Posterior vena cava (tissue), 2 donors: ENCODE data around the gene MANF. TPM values are rescaled to one million over a fixed set of nuclear protein-coding genes. Genes with fewer than 3 reads are reported as not detected.

Experiments
- DNase-seq: peaks from one replicate; pipeline ENCODE4 v3.0.0-alpha.2; 2020; ENCODE audit warnings: low spot score
- intact Hi-C, 2 donors: fragments of 100-400 bp; cut with DNase I; formaldehyde crosslinking; loops; one replicate each; pipeline versions ENCODE4 v1.14.1 to v1.14.2; 2022 to 2023
- long read RNA-seq, 2 donors: library from polyadenylated mRNA; unstranded; transcript quantifications; one replicate each; pipeline ENCODE4 v2.0.0, GENCODE V29; 2020 to 2021
- total RNA-seq, 2 donors: library from RNA; stranded (reverse); fragmentation: NEBNext Ultra II Directional; extraction: Animal tissue kit (Norgen Biotek cat#: 25700); gene quantifications; one replicate each; pipeline ENCODE4 v1.2.1, GENCODE V29; 2021
- donor health status: DM: yes; HTN: yes; CAD: no.
- donor health status: DM: yes; HTN: yes; CAD: no.

MANF gene
- total RNA-seq: 10 to 100 TPM; 72.6 to 79.2 TPM
- long read RNA-seq, donor 1, partial matches to known transcripts: 0 of 3 reads
- long read RNA-seq, donor 1, other reads (novel, unspliced or antisense): 0 of 3 reads
- long read RNA-seq, donor 2, transcript MANF-204 (4 exons, 1,153 nt): major isoform, 7 of 7 reads
- long read RNA-seq, donor 2, partial matches to known transcripts: 0 of 7 reads
- long read RNA-seq, donor 2, other reads (novel, unspliced or antisense): 0 of 7 reads

DNA sequence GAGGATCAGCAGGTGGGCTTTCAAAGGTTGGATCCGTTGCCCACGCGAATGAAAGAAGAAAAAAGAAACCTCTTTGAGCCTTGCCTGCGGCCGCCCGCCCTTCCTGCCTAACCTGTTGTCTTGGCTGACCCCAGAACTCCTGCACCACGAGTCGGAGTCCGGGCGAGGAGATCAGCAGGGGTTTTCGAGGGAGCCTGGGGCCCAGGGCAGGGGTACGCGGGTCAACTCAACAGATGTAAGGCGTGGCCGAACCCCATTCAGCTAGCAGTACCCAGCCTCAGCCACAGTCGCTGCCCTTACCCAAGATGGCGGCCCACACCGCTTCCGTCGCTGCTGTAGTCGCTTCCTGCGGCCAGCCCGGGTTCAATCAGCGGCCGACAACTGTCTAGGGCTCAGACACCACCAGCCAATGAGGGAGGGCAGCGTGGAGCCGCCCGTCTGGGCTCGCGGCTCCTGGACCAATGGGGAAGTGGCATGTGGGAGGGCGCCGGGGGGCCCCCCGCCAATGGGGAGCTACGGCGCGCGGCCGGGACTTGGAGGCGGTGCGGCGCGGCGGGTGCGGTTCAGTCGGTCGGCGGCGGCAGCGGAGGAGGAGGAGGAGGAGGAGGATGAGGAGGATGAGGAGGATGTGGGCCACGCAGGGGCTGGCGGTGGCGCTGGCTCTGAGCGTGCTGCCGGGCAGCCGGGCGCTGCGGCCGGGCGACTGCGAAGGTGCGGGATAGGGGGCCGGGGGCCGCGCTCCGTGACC lies at the start of gene MANF:
MANF (plus strand) TSS at position 566 of the 748 bp plus-strand sequence; CDS start at position 618, 52 bp downstream.
- peak; percentile 99 for DNase-seq
- intact Hi-C loops: loop anchor here in 1 of 2 donors (5.0 kb wide), 1 partner anchor 768 kb away; the partner anchor contains the start of gene MAPKAPK3

DNA sequence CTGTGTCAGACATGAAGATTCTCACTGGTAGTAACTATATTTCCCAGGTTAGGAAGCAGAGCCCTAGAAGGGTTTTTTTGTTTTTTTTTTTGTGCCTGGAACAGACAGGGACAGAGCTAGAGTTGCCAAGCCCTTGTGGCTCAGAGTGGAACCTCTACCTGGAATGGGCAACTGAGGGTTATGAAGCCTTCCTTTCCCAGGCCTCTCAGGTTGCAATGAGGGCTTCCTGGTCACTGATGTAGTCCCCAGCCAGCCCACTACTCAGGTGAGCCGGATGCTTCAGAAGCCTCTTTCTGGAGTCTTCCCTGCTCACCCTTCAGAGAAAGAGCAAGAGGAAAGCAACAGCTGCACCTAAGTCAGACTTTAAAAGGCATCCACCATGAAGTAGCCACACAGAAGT lies 48.8 kb upstream of the MANF start:
- intact Hi-C loops: no loop called here
- DNase-seq: no peak

DNA sequence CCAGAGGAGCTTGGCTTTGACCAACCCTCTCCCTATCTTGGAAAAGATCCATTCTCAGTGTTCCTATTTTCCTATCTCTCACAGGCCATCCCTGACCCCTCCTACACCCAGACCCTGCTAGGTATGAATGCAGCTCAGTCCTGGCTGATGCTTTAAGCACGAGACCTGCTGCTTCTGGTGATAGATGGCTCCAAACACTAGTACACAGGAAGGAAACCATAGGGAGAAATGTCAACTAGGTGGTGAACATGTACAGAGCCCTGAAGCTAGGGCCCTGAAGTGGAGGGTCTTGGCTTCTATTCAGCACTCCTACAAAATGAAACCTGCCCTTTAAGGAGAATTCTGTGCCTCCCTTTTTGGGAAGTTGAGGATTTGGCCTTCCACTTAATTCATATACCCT lies 47.4 kb upstream of the MANF start:
- DNase-seq: no peak
- intact Hi-C loops: no loop called here

DNA sequence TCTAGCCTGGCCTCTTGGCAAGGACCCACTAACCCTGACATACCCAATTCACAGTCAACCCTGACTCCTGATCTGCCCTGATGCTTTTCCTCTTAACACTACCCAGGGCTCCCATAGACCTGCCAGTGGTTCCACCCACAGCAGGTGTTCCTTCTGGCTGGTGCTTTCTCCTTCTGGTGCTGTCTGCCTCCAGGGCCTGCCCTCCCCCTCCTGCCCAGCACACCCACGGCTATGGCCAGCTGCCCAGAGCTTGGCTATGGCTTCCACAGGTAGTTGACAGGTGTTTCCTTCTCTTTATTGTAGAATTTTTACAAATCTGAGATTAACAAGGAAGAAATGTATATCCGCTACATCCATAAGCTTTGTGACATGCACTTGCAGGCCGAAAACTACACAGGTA lies 46.5 kb upstream of the MANF start:
- intact Hi-C loops: no loop called here
- DNase-seq: no peak

DNA sequence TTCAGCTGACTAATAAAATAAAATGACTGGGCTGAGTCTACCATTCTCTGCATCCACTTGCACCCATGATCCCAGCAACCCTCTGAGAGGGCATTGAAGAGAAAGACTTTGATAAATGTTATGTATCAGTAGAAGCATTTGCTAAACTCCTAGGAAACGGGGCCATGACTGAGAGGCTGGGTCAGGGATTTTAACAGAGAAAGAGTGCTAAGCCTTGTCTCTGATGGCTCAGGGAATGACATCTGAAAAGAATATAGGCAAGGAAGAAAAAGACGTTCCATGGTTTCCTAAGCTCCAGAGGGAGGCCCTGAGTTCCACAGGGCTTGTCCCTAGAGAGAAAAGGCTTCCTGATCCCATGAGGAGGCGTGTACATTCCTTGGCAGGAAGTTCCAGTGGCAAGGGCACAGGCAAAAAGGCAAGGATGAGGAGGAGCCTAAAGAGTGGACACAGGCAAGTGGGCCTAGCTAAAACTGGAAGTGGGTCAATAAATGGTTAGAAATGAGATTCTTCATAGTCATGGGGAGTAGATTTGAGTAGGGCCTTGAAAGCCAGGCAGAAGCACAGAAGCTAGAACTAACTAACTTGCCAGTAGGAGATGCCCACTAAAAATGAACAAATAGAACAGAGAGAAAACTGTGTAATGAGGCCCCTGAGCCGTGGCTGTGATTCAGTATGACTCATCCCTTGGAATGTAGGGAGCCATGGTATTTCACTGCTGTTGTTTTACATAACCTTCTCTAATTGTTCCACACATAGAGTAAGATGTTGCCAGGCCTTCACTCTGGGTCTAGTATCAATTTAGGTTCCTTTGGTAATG lies 44.9 kb upstream of the MANF start:
- intact Hi-C loops: no loop called here
- no peak for DNase-seq

DNA sequence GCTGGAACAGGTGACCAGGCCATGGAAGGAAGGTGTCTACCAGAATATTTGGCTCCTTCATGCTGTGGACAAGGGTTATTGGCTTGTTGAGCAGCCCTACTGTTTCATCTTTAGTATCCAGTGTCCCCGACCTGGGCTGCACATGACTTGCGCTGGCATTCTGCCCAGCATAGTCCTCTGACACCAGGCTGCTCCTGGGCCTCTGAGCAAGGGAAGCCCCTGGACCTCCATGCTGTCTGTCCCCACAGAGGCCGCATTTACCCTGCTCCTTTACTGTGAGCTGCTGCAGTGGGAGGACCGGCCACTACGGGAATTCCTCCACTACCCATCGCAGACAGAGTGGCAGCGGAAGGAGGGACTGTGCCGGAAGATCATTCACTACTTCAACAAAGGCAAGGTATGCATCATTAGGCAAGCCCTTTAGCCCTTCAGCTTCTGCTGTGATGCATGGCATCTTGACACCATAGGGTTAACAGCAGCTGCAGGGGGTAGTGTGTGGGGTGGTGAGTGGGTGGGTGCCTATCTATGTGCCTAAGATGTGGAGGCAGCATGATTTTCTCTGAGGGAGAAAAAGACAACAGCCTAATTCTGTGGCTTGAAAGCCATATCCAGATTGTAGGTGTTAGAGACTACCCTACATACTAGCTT lies 44.0 kb upstream of the MANF start:
- intact Hi-C loops: no loop called here
- no peak for DNase-seq

DNA sequence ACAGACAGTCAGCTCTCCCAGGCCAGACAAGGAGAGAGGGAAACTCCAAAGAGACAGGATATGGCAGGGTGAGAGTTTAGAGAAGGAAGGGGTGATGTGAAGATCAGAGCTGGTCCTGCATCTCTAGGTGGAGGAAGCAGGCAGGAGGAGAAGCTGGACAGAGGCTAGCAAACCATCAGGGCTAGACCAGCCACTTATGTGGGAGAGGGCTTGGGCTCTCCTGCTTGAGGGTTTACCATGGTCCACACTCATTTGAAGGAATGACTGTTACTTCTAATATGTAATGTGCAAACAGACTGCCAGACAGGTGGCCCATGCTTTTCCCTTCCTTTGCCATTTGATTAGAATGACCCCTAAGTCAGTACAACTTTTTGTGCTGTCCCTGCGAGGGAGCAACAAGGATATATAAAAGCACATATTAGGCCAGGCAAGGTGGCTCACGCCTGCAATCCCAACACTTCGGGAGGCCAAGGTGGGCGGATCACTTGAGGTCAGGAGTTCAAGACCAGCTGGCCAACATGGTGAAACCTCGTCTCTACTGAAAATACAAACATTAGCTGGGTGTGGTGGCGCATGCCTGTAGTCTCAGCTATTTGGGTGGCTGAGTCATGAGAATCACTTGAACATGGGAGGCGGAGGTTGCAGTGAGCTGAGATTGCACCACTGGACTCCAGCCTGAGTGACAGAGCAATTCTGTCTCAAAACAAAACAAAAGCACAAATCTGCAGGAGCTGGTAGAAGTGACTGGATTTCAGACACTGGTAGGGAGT lies 41.0 kb upstream of the MANF start:
- intact Hi-C loops: no loop called here
- DNase-seq: no peak

DNA sequence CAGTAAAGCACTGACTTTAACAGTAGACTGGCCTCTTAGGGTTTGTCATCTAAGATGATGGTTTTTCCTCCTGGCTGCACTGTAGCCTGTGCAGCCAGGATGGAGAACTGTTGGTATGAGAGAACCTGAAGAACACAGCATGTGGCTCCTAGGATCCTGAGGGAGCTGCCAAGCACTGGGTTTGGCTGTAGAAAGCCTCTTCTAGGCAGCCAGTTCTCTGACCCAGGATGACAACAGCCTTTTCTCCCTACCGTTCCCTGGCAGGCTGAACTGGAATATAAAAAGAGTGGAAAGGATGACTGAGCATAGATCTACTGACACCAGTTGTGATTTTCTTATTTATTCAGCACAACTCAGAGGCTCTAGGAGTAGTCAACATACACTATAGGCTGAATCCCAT lies 34.3 kb upstream of the MANF start:
- DNase-seq: no peak
- intact Hi-C loops: no loop called here

DNA sequence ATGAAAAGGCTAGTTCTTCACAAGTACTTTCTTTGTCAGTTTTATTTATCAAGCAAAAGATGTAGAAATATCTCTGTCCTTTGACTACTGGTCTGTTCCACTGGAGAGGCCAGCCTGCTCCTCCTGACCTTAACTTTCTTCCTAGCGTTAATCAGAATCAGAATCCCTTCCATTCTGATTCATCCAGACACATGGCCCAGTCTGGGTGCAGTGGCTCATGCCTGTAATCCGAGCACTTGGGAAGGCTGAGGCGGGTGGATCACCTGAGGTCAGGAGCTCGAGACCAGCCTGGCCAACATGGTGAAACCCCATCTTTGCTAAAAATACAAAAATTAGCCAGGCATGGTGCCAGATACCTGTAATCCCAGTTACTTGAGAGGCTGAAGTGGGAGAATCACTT lies 32.0 kb upstream of the MANF start:
- DNase-seq: no peak
- intact Hi-C loops: no loop called here

DNA sequence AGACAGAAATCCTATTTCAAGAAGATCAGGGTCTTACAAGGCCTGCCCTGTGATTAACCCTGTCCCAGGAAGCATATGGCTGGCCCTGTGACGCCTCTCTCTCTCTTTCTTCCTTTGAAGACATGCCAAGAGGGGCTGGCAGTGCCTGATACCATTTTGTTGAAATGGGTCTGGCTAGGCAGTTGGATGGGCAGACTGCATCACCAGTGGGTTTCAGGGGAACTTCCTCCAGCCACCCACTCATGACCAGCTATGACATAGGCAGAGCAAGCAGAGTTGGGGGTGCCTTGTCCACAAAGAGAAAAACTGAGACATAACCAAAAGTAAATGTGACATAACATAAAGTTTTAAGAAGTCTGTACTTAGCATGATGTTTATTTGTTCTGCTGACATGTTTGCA lies 31.4 kb upstream of the MANF start:
- intact Hi-C loops: no loop called here
- no peak for DNase-seq

DNA sequence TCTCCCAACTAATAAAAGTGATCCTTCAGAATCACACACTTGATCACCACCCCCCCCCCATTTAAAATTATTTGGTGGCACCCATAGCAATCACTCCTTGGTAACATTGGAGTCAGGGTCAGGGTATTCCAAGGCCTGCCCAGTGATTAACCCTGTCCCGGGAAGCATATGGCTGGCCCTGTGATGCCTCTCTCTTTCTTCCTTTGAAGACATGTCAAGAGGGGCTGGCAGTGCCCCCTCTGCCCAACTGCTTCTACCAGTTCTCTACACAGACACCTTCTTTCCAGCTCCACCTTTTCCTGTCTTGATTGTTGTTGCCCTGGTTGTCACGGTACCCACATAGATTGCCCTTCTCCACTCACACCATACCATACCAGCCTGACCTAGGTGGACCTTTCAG lies 30.9 kb upstream of the MANF start:
- no peak for DNase-seq
- intact Hi-C loops: no loop called here

DNA sequence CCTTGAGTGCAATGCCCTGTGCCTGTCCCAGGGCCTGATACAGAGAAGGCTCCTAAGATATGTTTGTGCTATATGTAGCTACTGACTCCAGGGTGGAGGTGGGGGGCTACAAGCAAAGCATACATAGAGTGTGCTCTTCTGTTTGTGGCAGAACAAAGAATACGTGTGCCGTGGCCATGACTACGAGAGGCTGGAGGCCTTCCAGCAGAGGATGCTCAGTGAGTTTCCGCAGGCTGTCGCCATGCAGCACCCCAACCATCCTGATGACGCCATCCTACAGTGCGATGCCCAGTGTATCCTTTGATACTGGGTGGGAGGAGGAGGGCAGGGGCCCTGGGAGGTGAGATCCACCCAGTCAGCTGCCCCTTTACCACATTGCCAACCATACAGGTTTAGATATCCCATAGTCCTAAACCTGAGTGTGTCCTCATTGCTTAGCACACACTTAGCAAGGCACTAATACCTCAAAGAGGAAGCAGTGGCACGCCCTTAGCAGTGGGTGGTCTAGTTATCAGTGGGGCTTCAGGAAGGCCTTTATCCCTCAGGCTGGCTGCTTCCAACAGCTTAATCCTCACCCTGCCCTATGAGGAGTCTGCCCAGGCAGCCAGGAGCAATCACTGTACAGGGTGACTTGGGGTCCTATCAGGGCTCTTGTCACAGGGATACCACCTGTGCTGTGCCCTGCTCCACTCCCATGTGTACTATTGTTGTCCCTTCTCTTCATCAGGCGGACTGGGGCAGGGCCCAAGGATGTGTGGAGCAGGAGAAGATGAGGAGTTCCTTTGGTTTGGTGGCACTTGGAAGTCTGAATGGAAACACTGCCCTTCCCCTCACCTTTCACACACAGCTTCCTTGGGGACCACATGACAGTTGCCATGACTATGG lies 30.1 kb upstream of the MANF start:
- intact Hi-C loops: no loop called here
- no peak for DNase-seq

DNA sequence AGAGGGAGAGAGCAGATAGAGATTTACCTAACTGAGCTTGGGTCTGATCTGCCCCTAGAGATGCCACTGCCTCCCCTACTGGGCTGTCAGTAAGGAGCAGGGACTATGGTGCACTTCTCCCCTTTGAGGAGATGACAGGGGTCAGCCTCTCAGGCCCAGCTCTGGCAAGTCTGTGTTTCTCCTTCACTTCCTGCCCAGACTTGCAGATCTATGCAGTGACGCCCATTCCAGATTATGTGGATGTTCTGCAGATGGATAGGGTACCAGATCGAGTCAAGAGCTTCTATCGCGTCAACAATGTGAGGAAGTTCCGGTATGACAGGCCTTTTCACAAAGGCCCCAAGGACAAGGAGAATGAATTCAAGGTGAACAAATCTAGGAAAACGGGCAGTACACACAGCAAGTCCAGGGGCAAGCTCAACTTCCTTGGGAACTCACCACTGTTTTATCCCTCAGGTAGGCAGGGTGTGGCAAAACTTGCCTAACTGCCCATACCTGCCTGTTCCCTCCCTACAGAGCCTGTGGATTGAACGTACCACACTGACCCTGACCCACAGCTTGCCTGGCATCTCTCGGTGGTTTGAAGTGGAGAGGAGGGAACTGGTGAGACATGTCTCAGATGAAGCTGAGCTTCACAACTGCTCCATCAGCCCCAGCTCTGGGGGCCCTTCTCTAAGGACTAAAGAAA lies 29.1 kb upstream of the MANF start:
- intact Hi-C loops: no loop called here
- DNase-seq: no peak

DNA sequence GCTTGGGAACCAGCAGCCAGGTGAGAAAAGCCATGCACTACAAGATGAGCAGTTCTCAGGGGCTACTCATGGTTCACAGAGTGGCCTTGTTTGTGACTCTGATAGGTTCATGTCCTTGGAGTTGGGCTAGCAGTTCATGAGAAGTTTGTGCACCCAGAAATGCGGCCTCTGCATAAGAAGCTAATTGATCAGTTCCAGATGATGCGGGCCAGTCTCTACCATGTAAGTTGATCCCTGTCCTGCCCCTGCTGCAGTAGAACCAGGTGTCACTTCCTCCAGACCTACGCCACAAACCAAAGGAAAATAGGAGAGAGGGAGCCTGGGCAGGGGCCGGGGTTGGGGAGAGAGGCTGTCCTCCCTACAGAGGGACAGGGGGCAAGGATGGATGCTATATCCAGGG lies 27.2 kb upstream of the MANF start:
- intact Hi-C loops: no loop called here
- peak; percentile 35 for DNase-seq

DNA sequence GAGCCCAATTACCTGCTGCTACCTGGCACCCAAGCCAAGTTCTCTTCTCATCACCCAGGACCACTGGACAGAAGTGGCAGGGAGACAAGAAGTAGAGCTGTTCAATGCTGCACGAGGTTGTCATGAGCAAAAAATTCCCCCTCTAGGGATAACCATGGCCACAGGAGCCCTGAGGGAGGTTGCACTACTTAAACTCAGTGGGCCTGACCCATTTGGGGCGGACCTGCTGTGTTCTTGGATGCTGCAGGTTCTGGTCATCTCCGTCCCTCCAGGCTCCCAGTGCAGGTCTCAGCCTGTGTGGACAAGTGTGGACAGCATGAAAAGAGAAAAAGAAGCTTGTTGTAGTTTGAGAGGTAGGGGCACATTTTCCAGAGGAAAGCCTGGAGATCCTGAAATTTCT lies 26.1 kb upstream of the MANF start:
- no peak for DNase-seq
- intact Hi-C loops: no loop called here

DNA sequence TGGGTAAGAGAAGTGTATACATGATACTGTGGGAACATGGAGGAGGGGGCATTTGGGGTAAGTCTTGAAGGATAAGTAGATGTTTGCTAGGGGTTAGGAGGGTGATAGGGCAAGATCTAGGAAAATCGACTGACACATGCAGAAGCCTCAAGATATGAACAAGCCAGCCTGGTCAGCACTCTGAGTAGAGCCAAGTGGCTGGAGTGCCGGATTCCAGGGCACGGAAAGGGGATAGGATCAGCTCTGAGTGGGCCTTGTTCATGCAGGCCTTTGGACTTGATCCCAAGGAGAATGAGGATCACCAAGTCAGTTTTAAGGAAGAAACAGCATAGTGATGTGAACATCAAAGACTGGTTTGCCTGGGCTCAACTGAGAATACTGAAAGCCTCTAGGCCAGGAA lies 24.3 kb upstream of the MANF start:
- peak; percentile 41 for DNase-seq
- intact Hi-C loops: no loop called here

DNA sequence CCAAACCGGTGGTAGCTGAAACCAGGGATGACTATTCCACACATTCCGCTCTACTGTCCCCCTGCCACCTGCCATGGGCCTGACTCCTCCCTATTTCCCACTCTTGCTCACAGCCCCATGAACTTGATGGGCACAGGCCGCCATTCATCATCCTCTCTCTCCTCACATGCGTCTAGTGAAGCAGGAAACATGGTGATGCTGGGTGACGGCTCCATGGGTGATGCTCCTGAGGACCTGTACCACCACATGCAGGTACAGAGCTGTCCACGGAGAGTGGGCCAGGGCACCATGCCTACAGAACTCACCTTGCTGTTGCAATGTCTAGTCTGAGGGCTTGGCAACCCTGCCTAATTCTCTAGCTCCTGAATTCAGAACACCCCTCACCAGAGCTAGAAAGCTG lies 23.3 kb upstream of the MANF start:
- peak; percentile 44 for DNase-seq
- intact Hi-C loops: no loop called here

DNA sequence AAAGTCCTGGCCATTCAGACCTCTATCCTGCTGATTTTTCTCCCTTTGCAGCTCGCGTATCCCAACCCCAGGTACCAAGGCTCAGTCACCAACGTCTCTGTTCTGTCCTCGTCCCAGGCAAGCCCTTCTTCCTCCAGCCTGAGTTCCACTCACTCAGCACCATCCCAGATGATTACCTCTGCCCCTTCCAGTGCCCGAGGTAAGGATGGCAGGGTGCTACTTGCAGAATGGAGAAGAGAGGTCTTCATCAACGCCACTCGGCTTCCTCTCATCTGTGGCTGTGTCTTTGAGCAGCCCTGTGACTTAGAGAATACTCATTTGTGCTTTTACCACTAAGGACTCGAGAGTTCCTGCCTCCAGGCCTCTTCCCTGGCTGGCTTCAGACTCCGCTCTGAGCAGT lies 22.6 kb upstream of the MANF start:
- DNase-seq: peak; percentile 18
- intact Hi-C loops: no loop called here
